Naive thymus-derived CD4-positive, alpha-beta T cell (primary cell): ENCODE data around the gene HSFX2. TPM values are rescaled to one million over a fixed set of nuclear protein-coding genes. Genes with fewer than 3 reads are reported as not detected.

Source experiments
- ATAC-seq: fragments of 150-1000 bp; cut with Tn5 transposase; 2 replicates; pipeline ENCODE4 v1.10.0; 2021; ENCODE audit warnings: mild to moderate bottlenecking, moderate library complexity
- CTCF ChIA-PET: fragments of 350-600 bp; sonication (Branson Sonifier 250); formaldehyde crosslinking; loops from one replicate; lab custom pipeline; 2021; ENCODE audit warnings: antibody characterized with exemption; lab: Charles Lee
- POLR2A ChIA-PET: fragments of 350-600 bp; sonication (Branson Sonifier 250); formaldehyde crosslinking; loops from one replicate; lab custom pipeline; 2021; ENCODE audit warnings: antibody characterized with exemption, inconsistent platforms; lab: Charles Lee
- DNase-seq, 9 donors: peaks; one replicate each; pipeline versions ENCODE4 v3.0.0 to v3.0.0-alpha.2; 2020 to 2022; ENCODE audit warnings: mixed read lengths in 1 of 9
- H3K27ac ChIP-seq: one replicate; pipeline ENCODE4 v1.7.0; 2013; ENCODE audit warnings: mild to moderate bottlenecking, low read depth, low read length, moderate library complexity
- H3K27me3 ChIP-seq, 2 donors: one replicate each; pipeline ENCODE4 v1.7.0; 2013; ENCODE audit warnings: low read length in 2 of 2, mild to moderate bottlenecking in 2 of 2, moderate library complexity in 2 of 2; ENCODE audit not compliant: control insufficient read depth in 2 of 2, insufficient read depth in 2 of 2
- H3K36me3 ChIP-seq, 3 experiments: 1 replicate in 2 of 3; 2 replicates in 1 of 3; pipeline ENCODE4 v1.7.0; 2013; ENCODE audit warnings: low read length in 3 of 3, mild to moderate bottlenecking in 3 of 3, moderate library complexity in 1 of 3; ENCODE audit not compliant: insufficient read depth in 3 of 3, control insufficient read depth in 2 of 3
- H3K4me1 ChIP-seq, 2 donors: one replicate each; pipeline ENCODE4 v1.7.0; 2013; ENCODE audit warnings: low read length in 2 of 2, mild to moderate bottlenecking in 2 of 2, moderate library complexity in 1 of 2; ENCODE audit not compliant: control insufficient read depth in 2 of 2, insufficient read depth in 2 of 2
- H3K4me3 ChIP-seq: 2 replicates; pipeline ENCODE4 v1.7.0; 2013; ENCODE audit warnings: mild to moderate bottlenecking, low read length
- H3K9me3 ChIP-seq, 3 experiments: 1 replicate in 2 of 3; 2 replicates in 1 of 3; pipeline ENCODE4 v1.7.0; 2013; ENCODE audit warnings: low read length in 3 of 3; ENCODE audit not compliant: control insufficient read depth in 2 of 3
- H3K27ac Mint-ChIP-seq, 9 donors: one replicate each; pipeline ENCODE4 v1.8.0; 2020 to 2022; ENCODE audit warnings: mixed read lengths in 9 of 9, mild to moderate bottlenecking in 8 of 9, moderate library complexity in 5 of 9, inconsistent platforms in 2 of 9
- H3K27me3 Mint-ChIP-seq, 5 donors: one replicate each; pipeline ENCODE4 v1.8.0; 2021 to 2022; ENCODE audit warnings: mixed read lengths in 5 of 5, mild to moderate bottlenecking in 1 of 5
- H3K36me3 Mint-ChIP-seq, 5 donors: one replicate each; pipeline ENCODE4 v1.8.0; 2020 to 2022; ENCODE audit warnings: mixed read lengths in 5 of 5, mild to moderate bottlenecking in 3 of 5, inconsistent platforms in 1 of 5
- H3K4me1 Mint-ChIP-seq, 7 donors: one replicate each; pipeline ENCODE4 v1.8.0; 2020 to 2022; ENCODE audit warnings: mixed read lengths in 7 of 7, mild to moderate bottlenecking in 3 of 7, inconsistent platforms in 1 of 7
- H3K4me3 Mint-ChIP-seq, 10 donors: one replicate each; pipeline ENCODE4 v1.8.0; 2020 to 2022; ENCODE audit warnings: mild to moderate bottlenecking in 10 of 10, mixed read lengths in 10 of 10, moderate library complexity in 6 of 10, inconsistent platforms in 2 of 10
- H3K9me3 Mint-ChIP-seq, 11 donors: one replicate each; pipeline ENCODE4 v1.8.0; 2020 to 2022; ENCODE audit warnings: mixed read lengths in 11 of 11, mild to moderate bottlenecking in 4 of 11, inconsistent platforms in 1 of 11, moderate library complexity in 1 of 11
- intact Hi-C, 2 donors: fragments of 100-400 bp; cut with micrococcal nuclease; formaldehyde crosslinking; loops; one replicate each; pipeline ENCODE4 v1.15.1; 2023
- polyA plus RNA-seq, 2 donors: library from polyadenylated mRNA; unstranded; fragments of 300-500 nt; fragmentation: Illumina TruSeq; gene quantifications; one replicate each; pipeline ENCODE4 v1.2.3, GENCODE V29; 2021
- total RNA-seq, 6 experiments: library from RNA in 5 of 6; stranded (reverse) in 5 of 6; gene quantifications; 1 replicate in 5 of 6; 2 replicates in 1 of 6; pipeline ENCODE4 v1.2.3 and lab custom pipeline; 2021 to 2026

Gene HSFX2
- total and polyA plus RNA-seq, 7 experiments from 2014 or later = 0.82 TPM; not detected in 6

DNA sequence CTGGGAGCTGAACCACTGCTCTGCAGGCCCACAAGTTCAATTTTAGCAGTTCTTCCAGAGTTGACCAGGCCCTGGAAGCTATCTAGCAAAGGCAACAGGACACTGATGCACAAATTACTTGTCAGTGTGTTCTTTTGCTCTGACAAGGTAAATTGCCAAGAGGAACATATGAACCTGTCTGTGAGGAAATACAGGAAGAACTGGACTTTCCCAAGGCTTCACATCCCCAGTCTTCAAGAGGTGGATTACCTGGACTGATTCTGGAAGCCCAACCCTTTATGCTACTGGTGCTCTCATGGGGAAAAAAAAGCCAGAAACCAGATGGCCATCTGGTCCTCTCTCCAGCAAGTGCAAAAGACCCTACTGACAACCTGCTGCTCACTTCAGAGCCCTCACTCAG lies 38.4 kb upstream of the HSFX2 start:
- Mint-ChIP-seq H3K9me3 (peaks cover 0 to 1% (median 0%) of the 10 kb centered on the region in 11 donors), H3K27me3 (peaks cover 0 to 11% (median 0%) of the 10 kb centered on the region in 5 donors), H3K4me3 (no peak overlapping the region), H3K4me1 (peaks cover 20 to 30% (median 27%) of the 10 kb centered on the region in 7 donors), H3K27ac (no peak overlapping the region), H3K36me3 (peaks cover 0 to 5% (median 0%) of the 10 kb centered on the region in 5 donors)
- ATAC-seq (no peak), DNase-seq (no peak)
- no peaks in the 10 kb centered on the region for H3K36me3 ChIP-seq
- no peak overlapping the region for H3K27ac ChIP-seq
- POLR2A ChIA-PET = no interaction called here
- intact Hi-C loops = loop anchor here (5.0 to 10.0 kb wide), 8 partner anchors 89 to 1719 kb away; partner anchors contain the start of genes EOLA1 (in 2 of the 2), EOLA2 (in 1 of the 2), FMR1 (in 1 of the 2) and HSFX3 (in 1 of the 2)
- H3K27me3 ChIP-seq = no peaks in the 10 kb centered on the region
- CTCF ChIA-PET = no interaction called here
- no peaks in the 10 kb centered on the region for H3K9me3 ChIP-seq
- H3K4me1 ChIP-seq = peaks cover 12% of the 10 kb centered on the region in 2 donors
- no peak overlapping the region for H3K4me3 ChIP-seq

DNA sequence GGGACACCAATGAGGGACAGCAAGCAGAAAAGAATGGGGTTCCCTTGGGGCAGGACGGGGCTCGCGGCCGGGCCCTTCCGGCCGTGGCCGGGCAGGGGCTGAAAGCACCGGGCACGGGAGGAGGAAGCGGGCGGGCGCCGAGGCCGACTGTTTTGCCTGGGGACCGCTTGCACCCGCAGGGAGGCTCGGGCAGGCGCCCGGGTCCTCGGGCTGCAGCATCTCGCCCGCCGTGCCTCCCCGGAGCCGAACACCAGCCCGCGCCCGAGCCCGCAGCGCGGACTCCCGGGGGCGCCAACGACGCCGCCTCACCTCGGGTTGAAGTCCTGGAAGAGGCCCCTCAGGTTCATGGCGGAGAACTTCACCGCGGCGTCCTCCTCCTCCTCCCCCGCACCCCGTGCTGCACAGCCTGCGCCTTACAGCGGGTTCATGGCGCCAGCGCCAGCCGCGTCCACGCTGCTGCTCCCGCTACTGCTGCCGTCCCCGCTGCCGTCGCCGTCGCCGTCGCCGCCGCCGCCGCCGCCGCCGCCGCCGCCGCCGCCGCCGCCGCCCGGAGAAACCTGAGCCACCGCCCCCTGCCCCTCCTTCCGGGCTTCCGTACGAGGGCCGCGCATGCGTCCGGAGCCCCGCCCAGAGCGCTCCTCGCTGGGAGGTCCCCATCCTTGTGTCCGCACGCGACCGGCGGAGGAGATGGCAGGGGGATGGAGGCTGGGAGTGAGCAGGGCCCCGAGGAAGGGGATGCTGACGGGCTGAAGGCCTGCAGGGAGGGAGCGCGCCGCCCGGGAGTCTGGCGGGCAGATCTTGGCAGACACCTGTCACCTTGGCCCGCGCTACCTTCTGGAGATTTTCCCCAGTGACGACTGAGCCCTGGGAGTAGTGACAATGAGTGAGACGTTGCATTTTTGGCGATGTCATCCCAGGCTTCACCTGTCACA lies 36.4 kb upstream of the HSFX2 start, which contains the start of gene TMEM185A:
TSS of gene TMEM185A (minus strand) at position 559 of the 932 bp plus-strand sequence. CDS start at position 347, 212 bp downstream.
- Histone ChIP-seq H3K4me1 (peaks cover 12% of the 10 kb centered on the region in 2 donors), H3K9me3 (no peaks in the 10 kb centered on the region), H3K27me3 (no peaks in the 10 kb centered on the region), H3K36me3 (no peaks in the 10 kb centered on the region), H3K4me3 (peak within 1 kb of the TSS; percentile 68), H3K27ac (peak within 1 kb of the TSS; percentile 72)
- peaks cover 0 to 5% (median 0%) of the 10 kb centered on the region in 5 donors for H3K36me3 Mint-ChIP-seq
- POLR2A ChIA-PET = no interaction called here
- CTCF ChIA-PET = no interaction called here
- ATAC-seq (peak; percentile 92), DNase-seq (peak; percentile 48 to 79 (median 71))
- peak within 1 kb of the TSS; percentile 78 to 94 (median 83) for H3K27ac Mint-ChIP-seq
- H3K4me1 Mint-ChIP-seq = peaks cover 29 to 43% (median 39%) of the 10 kb centered on the region in 7 donors
- peaks cover 0 to 1% (median 0%) of the 10 kb centered on the region in 11 donors for H3K9me3 Mint-ChIP-seq
- intact Hi-C loops = loop anchor here (2.0 to 10.0 kb wide), 9 partner anchors 87 to 1717 kb away; partner anchors contain the start of genes EOLA1 (in 2 of the 2), IDS (in 2 of the 2), EOLA2 (in 1 of the 2) and FMR1 (in 1 of the 2)
- H3K4me3 Mint-ChIP-seq = peak within 1 kb of the TSS; percentile 84 to 98 (median 92)
- H3K27me3 Mint-ChIP-seq = peaks cover 0 to 9% (median 0%) of the 10 kb centered on the region in 5 donors

DNA sequence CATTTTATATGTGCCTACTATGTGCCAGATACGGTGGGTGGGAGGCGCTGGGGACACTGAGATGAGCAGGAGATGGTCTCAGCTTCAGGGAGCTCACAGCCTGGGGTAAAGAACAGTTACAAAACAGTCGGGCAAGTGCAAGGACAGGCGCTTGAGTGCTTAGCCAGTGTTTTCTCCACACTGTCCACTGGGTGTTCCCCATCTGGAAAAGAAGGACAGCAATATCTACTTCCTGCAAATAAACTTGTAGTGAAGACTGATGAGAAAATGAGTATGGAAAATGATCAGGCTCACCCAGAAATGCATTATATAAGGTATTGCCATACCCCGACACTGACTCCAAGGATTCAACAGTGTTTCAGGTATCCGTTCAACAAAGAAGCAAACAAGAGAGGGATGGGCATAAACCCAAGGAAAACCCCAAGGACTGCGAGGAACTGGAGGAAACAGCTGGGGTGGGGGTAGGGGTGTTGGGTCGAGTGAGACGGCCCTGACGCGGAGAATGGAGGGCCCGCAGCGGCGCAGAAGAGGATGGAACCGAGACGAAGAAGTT lies 35.6 kb upstream of the HSFX2 start:
- H3K36me3 ChIP-seq = no peaks in the 10 kb centered on the region
- H3K4me1 ChIP-seq = peaks cover 12% of the 10 kb centered on the region in 2 donors
- H3K27me3 Mint-ChIP-seq = peaks cover 0 to 9% (median 0%) of the 10 kb centered on the region in 5 donors
- ATAC-seq (peak; percentile 6), DNase-seq (peak in 2 of 9 donors; percentile 3 to 21)
- no peaks in the 10 kb centered on the region for H3K27me3 ChIP-seq
- intact Hi-C loops = loop anchor here (2.0 to 10.0 kb wide), 9 partner anchors 86 to 1716 kb away; partner anchors contain the start of genes EOLA1 (in 2 of the 2), IDS (in 2 of the 2), EOLA2 (in 1 of the 2) and FMR1 (in 1 of the 2)
- H3K27ac ChIP-seq = peak overlapping the region; percentile 72
- ChIA-PET CTCF (no interaction called here), POLR2A (no interaction called here)
- H3K36me3 Mint-ChIP-seq = peaks cover 0 to 5% (median 0%) of the 10 kb centered on the region in 5 donors
- no peaks in the 10 kb centered on the region for H3K9me3 ChIP-seq
- peak overlapping the region; percentile 55 for H3K4me3 ChIP-seq
- H3K4me1 Mint-ChIP-seq = peaks cover 30 to 50% (median 43%) of the 10 kb centered on the region in 7 donors
- H3K4me3 Mint-ChIP-seq = peak overlapping the region; percentile 84 to 98 (median 92)
- peaks cover 0 to 1% (median 0%) of the 10 kb centered on the region in 11 donors for H3K9me3 Mint-ChIP-seq
- H3K27ac Mint-ChIP-seq = peak overlapping the region in 8 of 9 donors; percentile 61 to 94 (median 82)

GRCh38 chrX:149629730-149630387 lies 34.7 kb upstream of the HSFX2 start:
- POLR2A ChIA-PET = no interaction called here
- peaks cover 12% of the 10 kb centered on the region in 2 donors for H3K4me1 ChIP-seq
- H3K9me3 ChIP-seq = no peaks in the 10 kb centered on the region
- Mint-ChIP-seq H3K27ac (peak overlapping the region in 3 of 9 donors; percentile 9 to 82 (median 78)), H3K9me3 (peaks cover 0 to 1% (median 0%) of the 10 kb centered on the region in 11 donors), H3K4me1 (peaks cover 33 to 57% (median 52%) of the 10 kb centered on the region in 7 donors), H3K27me3 (peaks cover 0 to 9% (median 0%) of the 10 kb centered on the region in 5 donors), H3K4me3 (peak overlapping the region; percentile 84 to 98 (median 92)), H3K36me3 (peaks cover 0 to 5% (median 0%) of the 10 kb centered on the region in 5 donors)
- H3K27me3 ChIP-seq = no peaks in the 10 kb centered on the region
- intact Hi-C loops = loop anchor here (2.0 to 10.0 kb wide), 10 partner anchors 85 to 1715 kb away; partner anchors contain the start of genes EOLA1 (in 2 of the 2), IDS (in 2 of the 2), EOLA2 (in 1 of the 2) and FMR1 (in 1 of the 2)
- no peak for DNase-seq
- CTCF ChIA-PET = no interaction called here
- no peak for ATAC-seq
- H3K27ac ChIP-seq = no peak overlapping the region
- H3K4me3 ChIP-seq = no peak overlapping the region
- no peaks in the 10 kb centered on the region for H3K36me3 ChIP-seq

- Histone ChIP-seq H3K27ac (no peak overlapping the region), H3K9me3 (no peaks in the 10 kb centered on the region), H3K4me3 (no peak overlapping the region), H3K36me3 (no peaks in the 10 kb centered on the region), H3K27me3 (no peaks in the 10 kb centered on the region), H3K4me1 (peaks cover 12% of the 10 kb centered on the region in 2 donors)
- H3K4me3 Mint-ChIP-seq = peak overlapping the region in 4 of 10 donors; percentile 14 to 37 (median 24)
- peak overlapping the region in 1 of 9 donors; percentile 48 for H3K27ac Mint-ChIP-seq
- H3K9me3 Mint-ChIP-seq = peaks cover 0 to 1% (median 0%) of the 10 kb centered on the region in 11 donors
- intact Hi-C loops = loop anchor here in 1 of 2 donors (10.0 kb wide), 1 partner anchor 206 kb away; no protein-coding TSS in a partner anchor
- H3K27me3 Mint-ChIP-seq = peaks cover 0 to 7% (median 0%) of the 10 kb centered on the region in 5 donors
- ATAC-seq = no peak
- no peak for DNase-seq
- ChIA-PET CTCF (no interaction called here), POLR2A (no interaction called here)
- peaks cover 0 to 5% (median 0%) of the 10 kb centered on the region in 5 donors for H3K36me3 Mint-ChIP-seq
- H3K4me1 Mint-ChIP-seq = peaks cover 33 to 68% (median 60%) of the 10 kb centered on the region in 7 donors
These were observed 33.7 kb upstream of the HSFX2 start for GRCh38 chrX:149628768-149629167.
